CD4-positive, alpha-beta T cell (primary cell): Measurements from ENCODE around the gene VMO1. TPM values are rescaled to one million over a fixed set of nuclear protein-coding genes. Genes with fewer than 3 reads are reported as not detected.

Experiments
- ATAC-seq: fragments of 200-7000 bp; cut with Tn5 transposase; one replicate; pipeline ENCODE4 v1.10.0; 2022; ENCODE audit warnings: mild to moderate bottlenecking; ENCODE audit not compliant: poor library complexity
- CTCF ChIA-PET: fragments of 350-600 bp; sonication (Branson Sonifier 250); formaldehyde crosslinking; loops from one replicate; lab custom pipeline; 2021; ENCODE audit warnings: antibody characterized with exemption, inconsistent platforms; lab: Charles Lee
- POLR2A ChIA-PET: fragments of 350-600 bp; sonication (Branson Sonifier 250); formaldehyde crosslinking; loops from one replicate; lab custom pipeline; 2021; ENCODE audit warnings: antibody characterized with exemption, inconsistent platforms; lab: Charles Lee
- DNase-seq, 14 experiments: peaks; one replicate each; pipeline ENCODE4 v3.0.0-alpha.2; 2013 to 2020; ENCODE audit warnings: mixed read lengths in 2 of 14
- H3K27ac ChIP-seq, 2 donors: one replicate each; pipeline versions ENCODE4 v1.5.1 to v1.7.0; 2013; ENCODE audit warnings: low read length in 2 of 2, low read depth in 1 of 2, mild to moderate bottlenecking in 1 of 2
- H3K27me3 ChIP-seq, 2 experiments: 1 replicate in 1 of 2; 2 replicates in 1 of 2; pipeline versions ENCODE4 v1.6.1 to v1.7.0; 2013; ENCODE audit warnings: low read length in 2 of 2, control low read depth in 1 of 2, mild to moderate bottlenecking in 1 of 2, moderate library complexity in 1 of 2; ENCODE audit not compliant: insufficient read depth in 2 of 2, control insufficient read depth in 1 of 2
- H3K36me3 ChIP-seq: one replicate; pipeline ENCODE4 v1.6.1; 2013; ENCODE audit warnings: low read length, control low read depth; ENCODE audit not compliant: insufficient read depth
- H3K4me1 ChIP-seq: one replicate; pipeline ENCODE4 v1.6.1; 2013; ENCODE audit warnings: low read length, control low read depth; ENCODE audit not compliant: insufficient read depth
- H3K4me3 ChIP-seq: one replicate; pipeline ENCODE4 v1.5.1; 2013; ENCODE audit warnings: mild to moderate bottlenecking, low read length, moderate library complexity
- H3K9me3 ChIP-seq, 2 experiments: 1 replicate in 1 of 2; 2 replicates in 1 of 2; pipeline versions ENCODE4 v1.6.1 to v1.7.0; 2013; ENCODE audit warnings: low read length in 2 of 2, mild to moderate bottlenecking in 2 of 2, control low read depth in 1 of 2, moderate library complexity in 1 of 2; ENCODE audit not compliant: control insufficient read depth in 1 of 2, insufficient read depth in 1 of 2
- H3K27ac Mint-ChIP-seq: one replicate; pipeline ENCODE4 v1.8.0; 2020; ENCODE audit warnings: mixed read lengths
- H3K27me3 Mint-ChIP-seq: one replicate; pipeline ENCODE4 v1.8.0; 2021; ENCODE audit warnings: mixed read lengths
- H3K36me3 Mint-ChIP-seq: one replicate; pipeline ENCODE4 v1.8.0; 2021; ENCODE audit warnings: low read depth, mixed read lengths
- H3K4me1 Mint-ChIP-seq: one replicate; pipeline ENCODE4 v1.8.0; 2021; ENCODE audit warnings: low read depth, mixed read lengths
- H3K4me3 Mint-ChIP-seq: one replicate; pipeline ENCODE4 v1.8.0; 2020; ENCODE audit warnings: mild to moderate bottlenecking, mixed read lengths
- H3K9me3 Mint-ChIP-seq: one replicate; pipeline ENCODE4 v1.8.0; 2020; ENCODE audit warnings: mixed read lengths
- CTCF ChIP-seq: fragments of 200-600 bp; IDR thresholded peaks from one replicate; pipeline ENCODE4 v1.8.0; 2022; ENCODE audit warnings: antibody characterized with exemption, mild to moderate bottlenecking
- intact Hi-C, 2 experiments: fragments of 100-400 bp; cut with DNase I in 1 of 2; cut with micrococcal nuclease in 1 of 2; formaldehyde crosslinking; loops; one replicate each; pipeline versions ENCODE4 v1.15.1 to v1.9.0; 2023 to 2025; cut with DNase I, micrococcal nuclease
- total RNA-seq, 174 experiments: library from RNA in 2 of 174; stranded (reverse) in 2 of 174; gene quantifications; one replicate each; pipeline ENCODE4 v1.2.3 and lab custom pipeline; 2021 to 2026

VMO1 gene
- total RNA-seq, 2 experiments from 2014 or later, result not detected

GRCh38 chr17:4789701-4789950 is 3.5 kb upstream of the VMO1 start:
- Mint-ChIP-seq H3K9me3 (no peaks in the 10 kb centered on the region), H3K4me1 (peaks cover 24% of the 10 kb centered on the region), H3K27me3 (peaks cover 47% of the 10 kb centered on the region), H3K27ac (peak overlapping the region; percentile 51), H3K36me3 (no peaks in the 10 kb centered on the region), H3K4me3 (peak overlapping the region; percentile 83)
- H3K4me1 ChIP-seq, result peaks cover 38% of the 10 kb centered on the region
- DNase-seq (no peak), ATAC-seq (no peak)
- peaks cover 31 to 32% of the 10 kb centered on the region in 2 experiments for H3K27me3 ChIP-seq
- no peak for TF ChIP-seq CTCF
- H3K9me3 ChIP-seq, result peaks cover 0 to 18% of the 10 kb centered on the region in 2 experiments
- intact Hi-C loops, result loop anchor here (2.0 to 5.0 kb wide), 3 partner anchors 57 to 113 kb away; partner anchors contain the start of genes CHRNE (in 1 of the 2) and MED11 (in 1 of the 2)
- POLR2A ChIA-PET, result interaction anchor here (0.7 to 2.5 kb wide), 17 partner anchors 10 to 424 kb away, joined by 3 to 27 read pairs (median 5); partner anchors contain the start of genes ARRB2, C17orf107, CXCL16 and MED11
- no peaks in the 10 kb centered on the region for H3K36me3 ChIP-seq
- peak overlapping the region; percentile 65 for H3K4me3 ChIP-seq
- CTCF ChIA-PET, result interaction anchor here (0.6 to 3.5 kb wide), 34 partner anchors 10 to 157 kb away, joined by 3 to 30 read pairs (median 4); partner anchors contain the start of genes ARRB2, C17orf107, MED11 and MINK1
- H3K27ac ChIP-seq, result no peak overlapping the region

GRCh38 chr17:4788807-4789700 is 2.9 kb upstream of the VMO1 start, which contains the start of gene GLTPD2:
Gene GLTPD2, plus strand, starts transcription at chr17:4788964. Its CDS starts 48 bp downstream, at chr17:4789012.
- Histone ChIP-seq H3K4me1 (peaks cover 38% of the 10 kb centered on the region), H3K4me3 (peak within 1 kb of the TSS; percentile 65), H3K36me3 (no peaks in the 10 kb centered on the region), H3K27ac (peak within 1 kb of the TSS in 1 of 2 donors; percentile 74), H3K27me3 (peaks cover 35 to 38% of the 10 kb centered on the region in 2 experiments), H3K9me3 (peaks cover 0 to 18% of the 10 kb centered on the region in 2 experiments)
- Mint-ChIP-seq H3K4me1 (peaks cover 24% of the 10 kb centered on the region), H3K4me3 (peak within 1 kb of the TSS; percentile 83), H3K27ac (peak within 1 kb of the TSS; percentile 51), H3K9me3 (no peaks in the 10 kb centered on the region), H3K27me3 (peaks cover 53% of the 10 kb centered on the region), H3K36me3 (no peaks in the 10 kb centered on the region)
- CTCF ChIA-PET, result interaction anchor here (0.6 to 3.5 kb wide), 33 partner anchors 9 to 157 kb away, joined by 3 to 30 read pairs (median 4); partner anchors contain the start of genes ARRB2, C17orf107, MED11 and MINK1
- ATAC-seq (no peak), DNase-seq (peak in 1 of 14 experiments; percentile 31)
- TF ChIP-seq CTCF, result no peak
- POLR2A ChIA-PET, result interaction anchor here (0.7 to 2.5 kb wide), 16 partner anchors 10 to 198 kb away, joined by 3 to 27 read pairs (median 5); partner anchors contain the start of genes ARRB2, C17orf107, CXCL16 and MED11
- intact Hi-C loops, result loop anchor here (2.0 to 5.0 kb wide), 3 partner anchors 57 to 113 kb away; partner anchors contain the start of genes CHRNE (in 1 of the 2) and MED11 (in 1 of the 2)

- H3K27me3 ChIP-seq, result peaks cover 43 to 45% of the 10 kb centered on the region in 2 experiments
- no peak overlapping the region for H3K4me3 ChIP-seq
- H3K27me3 Mint-ChIP-seq, result peaks cover 57% of the 10 kb centered on the region
- H3K36me3 ChIP-seq, result no peaks in the 10 kb centered on the region
- H3K36me3 Mint-ChIP-seq, result no peaks in the 10 kb centered on the region
- no peak overlapping the region for H3K27ac ChIP-seq
- H3K4me1 Mint-ChIP-seq, result peaks cover 24% of the 10 kb centered on the region
- ChIA-PET CTCF (interaction anchor here (3.5 kb wide), 1 partner anchor 78 kb away, joined by 30 read pairs; the partner anchor contains the start of gene ARRB2), POLR2A (no interaction called here)
- H3K27ac Mint-ChIP-seq, result peak overlapping the region; percentile 18
- peaks cover 0 to 18% of the 10 kb centered on the region in 2 experiments for H3K9me3 ChIP-seq
- DNase-seq (no peak), ATAC-seq (no peak)
- H3K4me3 Mint-ChIP-seq, result peak overlapping the region; percentile 43
- H3K9me3 Mint-ChIP-seq, result no peaks in the 10 kb centered on the region
- intact Hi-C loops, result loop anchor here (2.0 to 5.0 kb wide), 3 partner anchors 56 to 114 kb away; partner anchors contain the start of genes CHRNE (in 1 of the 2) and MED11 (in 1 of the 2)
- peaks cover 38% of the 10 kb centered on the region for H3K4me1 ChIP-seq
- no peak for TF ChIP-seq CTCF
These were observed 2.1 kb upstream of the VMO1 start for GRCh38 chr17:4788159-4788806.
